GM23338 (cell line): ENCODE data around the gene OCA2. TPM values are rescaled to one million over a fixed set of nuclear protein-coding genes. Genes with fewer than 3 reads are reported as not detected.

Source experiments
- ATAC-seq: fragments of 200-7000 bp; cut with Tn5 transposase; 3 replicates; pipeline ENCODE4 v1.9.1; 2020
- DNase-seq: peaks from one replicate; pipeline ENCODE4 v3.0.0-alpha.2; 2015; ENCODE audit warnings: low spot score
- H2AFZ ChIP-seq: fragments of 200-600 bp; sonication (generic); 2 replicates; pipeline ENCODE4 v1.8.0; 2016; ENCODE audit warnings: antibody characterized with exemption, mild to moderate bottlenecking, moderate library complexity
- H3F3A ChIP-seq: fragments of 200-600 bp; sonication (generic); replicated peaks from 2 replicates; pipeline ENCODE4 v1.8.0; 2017; ENCODE audit warnings: antibody characterized with exemption, mixed run types, low read depth
- H3K27ac ChIP-seq: fragments of 200-600 bp; sonication (generic); 2 replicates; pipeline ENCODE4 v1.6.1; 2016; ENCODE audit warnings: low read depth
- H3K27me3 ChIP-seq: fragments of 200-600 bp; sonication (generic); 2 replicates; pipeline ENCODE4 v1.8.0; 2016; ENCODE audit warnings: mild to moderate bottlenecking, mixed run types, moderate library complexity; ENCODE audit not compliant: insufficient read depth
- H3K36me3 ChIP-seq: fragments of 200-600 bp; sonication (generic); 2 replicates; pipeline ENCODE4 v1.8.0; 2016; ENCODE audit warnings: mild to moderate bottlenecking; ENCODE audit not compliant: insufficient read depth
- H3K4me1 ChIP-seq: fragments of 200-600 bp; sonication (generic); 2 replicates; pipeline ENCODE4 v1.8.0; 2016; ENCODE audit warnings: mild to moderate bottlenecking, moderate library complexity; ENCODE audit not compliant: insufficient read depth
- H3K4me2 ChIP-seq: fragments of 200-600 bp; sonication (generic); 2 replicates; pipeline ENCODE4 v1.7.1; 2017; ENCODE audit warnings: mixed run types
- H3K4me3 ChIP-seq: fragments of 200-600 bp; sonication (generic); 2 replicates; pipeline ENCODE4 v1.6.1; 2016; ENCODE audit warnings: mixed run types
- H3K79me2 ChIP-seq: fragments of 200-600 bp; sonication (generic); replicated peaks from 2 replicates; pipeline ENCODE4 v1.8.0; 2017; ENCODE audit warnings: mild to moderate bottlenecking; ENCODE audit not compliant: insufficient read depth
- H3K9me2 ChIP-seq: fragments of 200-600 bp; sonication (generic); 2 replicates; pipeline ENCODE4 v1.8.0; 2017; ENCODE audit not compliant: insufficient read depth
- H4K20me1 ChIP-seq: fragments of 200-600 bp; sonication (generic); replicated peaks from 2 replicates; pipeline ENCODE4 v1.8.0; 2017; ENCODE audit warnings: mild to moderate bottlenecking; ENCODE audit not compliant: insufficient read depth
- H3K27ac Mint-ChIP-seq: 2 replicates; pipeline ENCODE4 v1.8.0; 2020; ENCODE audit warnings: inconsistent platforms, mild to moderate bottlenecking, moderate library complexity, mixed read lengths
- H3K27me3 Mint-ChIP-seq: 3 replicates; pipeline ENCODE4 v1.8.0; 2022; ENCODE audit warnings: low read depth, mild to moderate bottlenecking, moderate library complexity, mixed read lengths, inconsistent platforms; ENCODE audit not compliant: insufficient read depth, poor library complexity
- H3K36me3 Mint-ChIP-seq: 3 replicates; pipeline ENCODE4 v1.8.0; 2021; ENCODE audit warnings: low read depth, mild to moderate bottlenecking, inconsistent platforms, moderate library complexity, mixed read lengths
- H3K4me1 Mint-ChIP-seq: 3 replicates; pipeline ENCODE4 v1.8.0; 2020; ENCODE audit warnings: mild to moderate bottlenecking, inconsistent platforms, mixed read lengths
- H3K4me3 Mint-ChIP-seq: 3 replicates; pipeline ENCODE4 v1.8.0; 2021; ENCODE audit warnings: moderate library complexity, mild to moderate bottlenecking, inconsistent platforms, mixed read lengths
- H3K9me3 Mint-ChIP-seq: 3 replicates; pipeline ENCODE4 v1.8.0; 2020; ENCODE audit warnings: moderate library complexity, mild to moderate bottlenecking, inconsistent platforms, mixed read lengths
- CTCF ChIP-seq, 2 experiments: fragments of 200-600 bp in 1 of 2; sonication (generic) in 1 of 2; conservative IDR thresholded peaks; 2 replicates each; pipeline versions ENCODE4 v1.5.1 to v1.6.1; 2016 to 2017; ENCODE audit warnings: antibody characterized with exemption in 2 of 2, low read depth in 2 of 2, mild to moderate bottlenecking in 2 of 2, moderate library complexity in 1 of 2
- POLR2AphosphoS5 ChIP-seq: IDR thresholded peaks from 2 replicates; pipeline ENCODE4 v1.6.1; 2016; ENCODE audit warnings: antibody characterized with exemption, low read depth
- REST ChIP-seq: IDR thresholded peaks from one replicate; pipeline ENCODE4 v1.6.1; 2018; ENCODE audit warnings: antibody characterized with exemption; ENCODE audit not compliant: unreplicated experiment
- ZNF114 ChIP-seq: fragments of 250-450 bp; sonication (Bioruptor Pico); IDR thresholded peaks from 2 replicates; pipeline ENCODE4 v1.5.0; 2020; ENCODE audit warnings: mild to moderate bottlenecking, moderate library complexity
- ZNF462 ChIP-seq: fragments of 250-450 bp; sonication (Bioruptor Pico); IDR thresholded peaks from 2 replicates; pipeline ENCODE4 v1.5.0; 2020; ENCODE audit warnings: mild to moderate bottlenecking, moderate library complexity
- polyA plus RNA-seq: library from polyadenylated mRNA; unstranded; fragments of >200 nt; fragmentation: Nextera tagmentation; extraction: Ambion mirVana; gene quantifications from 2 replicates; pipeline ENCODE4 v1.2.1, GENCODE V29; 2016
- total RNA-seq: library from RNA; depleted of rRNA; stranded (reverse); fragments of >200 nt; shearing (Covaris generic); gene quantifications from 2 replicates; pipeline ENCODE4 v1.2.3, GENCODE V29; 2014

Gene OCA2
- total and polyA plus RNA-seq, 2 experiments from 2014 or later: 0.40 to 0.69 TPM

- TF ChIP-seq ZNF462 (CRISPR knock-in tag) (no peak), REST (no peak), ZNF114 (CRISPR knock-in tag) (no peak), POLR2AphosphoS5 (no peak)
These were observed 25.7 kb upstream of the OCA2 start (continued) for GRCh38 chr15:28124841-28125240.

GRCh38 chr15:28123408-28124023, 24.4 kb upstream of the OCA2 start:
- no peaks in the 10 kb centered on the region; the same call in none of the 2 replicates for H3K36me3 ChIP-seq
- TF ChIP-seq CTCF (conservative IDR thresholded peaks at IDR 0.05; ENCODE audit: low read depth in 2 of 2) (peak; percentile 78 to 82), ZNF114 (CRISPR knock-in tag) (no peak)
- H3K4me2 ChIP-seq: no peak overlapping the region
- no peak overlapping the region for H3K4me3 Mint-ChIP-seq
- no peaks in the 10 kb centered on the region for H3K4me1 ChIP-seq
- DNase-seq (peak; percentile 88), ATAC-seq (peak; percentile 92)
- no peak overlapping the region for H3K4me3 ChIP-seq
- peaks cover 6% of the 10 kb centered on the region for H4K20me1 ChIP-seq
- H3K9me2 ChIP-seq: no peaks in the 10 kb centered on the region
- H3F3A ChIP-seq: no peaks in the 10 kb centered on the region
- H3K27ac ChIP-seq: no peak overlapping the region
- H3K27ac Mint-ChIP-seq: no peak overlapping the region; the same call in 1 of the 2 replicates
- H3K27me3 ChIP-seq: no peaks in the 10 kb centered on the region
- no peak overlapping the region for H2AFZ ChIP-seq
- peaks cover 67% of the 10 kb centered on the region for H3K36me3 Mint-ChIP-seq
- H3K9me3 Mint-ChIP-seq: no peaks in the 10 kb centered on the region
- peaks cover 5% of the 10 kb centered on the region; the same call in 1 of the 2 replicates for H3K79me2 ChIP-seq
- peaks cover 7% of the 10 kb centered on the region for H3K27me3 Mint-ChIP-seq
- no peaks in the 10 kb centered on the region; the same call in 2 of the 3 replicates for H3K4me1 Mint-ChIP-seq
